Measurements from ENCODE around the gene FGD5.

DNA sequence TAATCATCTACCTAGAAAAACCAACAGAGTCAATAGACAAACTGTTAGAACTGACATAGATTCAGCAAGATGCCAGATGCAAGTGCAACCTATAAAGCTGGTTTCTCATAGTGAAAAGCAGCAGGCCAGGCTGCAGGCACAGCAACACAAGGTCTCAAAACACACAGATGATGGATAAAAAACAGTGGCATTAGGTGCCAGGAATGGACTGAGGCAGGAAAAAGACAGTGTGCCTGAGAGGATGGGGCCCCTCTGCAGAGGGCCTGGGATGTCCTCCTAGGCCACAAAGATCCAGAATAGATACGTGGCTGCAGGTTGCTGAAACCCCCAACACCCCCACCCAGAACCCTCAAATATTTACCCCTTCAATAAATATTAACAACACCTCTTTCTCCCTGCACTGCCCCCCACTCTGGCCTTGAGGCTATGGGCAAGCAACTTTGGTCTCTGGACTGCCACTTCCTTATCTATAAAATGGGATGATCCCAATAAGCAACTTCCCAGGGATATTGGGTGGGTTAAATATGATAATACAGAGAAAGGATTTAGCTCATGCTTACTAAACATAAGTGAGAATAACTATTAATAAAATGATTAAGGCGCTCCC, 35.2 kb upstream of the FGD5 start:
- TF ChIP-seq CTCF (IDR thresholded peaks at IDR 0.05; ENCODE audit: low read length) (no peak), EZH2 (optimal IDR thresholded peaks at IDR 0.05; ENCODE audit: low read depth, low read length) (no peak)
